Kidney epithelial cell (primary cell): ENCODE data around the gene CPPED1. TPM values are rescaled to one million over a fixed set of nuclear protein-coding genes. Genes with fewer than 3 reads are reported as not detected.

Source experiments
- DNase-seq: peaks from one replicate; pipeline ENCODE4 v3.0.0-alpha.2; 2010; ENCODE audit warnings: low read depth
- H3K27me3 ChIP-seq: 2 replicates; pipeline ENCODE4 v1.6.0; 2011; ENCODE audit warnings: low read length; ENCODE audit not compliant: control insufficient read depth, insufficient read depth
- H3K36me3 ChIP-seq: 2 replicates; pipeline ENCODE4 v1.5.1; 2011; ENCODE audit warnings: low read length; ENCODE audit not compliant: control insufficient read depth, insufficient read depth
- H3K4me3 ChIP-seq: 2 replicates; pipeline ENCODE4 v1.5.1; 2011; ENCODE audit warnings: low read depth, mild to moderate bottlenecking, control low read depth, low read length
- CTCF ChIP-seq: IDR thresholded peaks from 2 replicates; pipeline ENCODE4 v1.5.1; 2011; ENCODE audit warnings: mild to moderate bottlenecking, moderate library complexity, low read length, control low read depth, inconsistent platforms; ENCODE audit not compliant: insufficient read depth, poor library complexity, severe bottlenecking
- total RNA-seq: library from RNA; depleted of rRNA; stranded (reverse); fragments of >200 nt; gene quantifications from 2 replicates; pipeline ENCODE4 v1.2.3, GENCODE V29; 2015

Gene CPPED1
- total RNA-seq, 1 donor from 2014 or later = 25.3 TPM

- H3K36me3 ChIP-seq = no peaks in the 10 kb centered on the region
- no peak overlapping the region for H3K4me3 ChIP-seq
- no peak for DNase-seq
- H3K27me3 ChIP-seq = no peaks in the 10 kb centered on the region
- TF ChIP-seq CTCF = no peak
Measured at GRCh38 chr16:12760819-12761611, 42.7 kb downstream of the CPPED1 start.

- no peaks in the 10 kb centered on the region for H3K27me3 ChIP-seq
Measured at GRCh38 chr16:12758670-12759558, 44.8 kb downstream of the CPPED1 start.

GRCh38 chr16:12758031-12758669 is 45.5 kb downstream of the CPPED1 start:
- DNase-seq = no peak
- Histone ChIP-seq H3K4me3 (no peak overlapping the region), H3K27me3 (no peaks in the 10 kb centered on the region), H3K36me3 (no peaks in the 10 kb centered on the region)
- no peak for TF ChIP-seq CTCF

More at GRCh38 chr16:12758670-12759558, 44.8 kb downstream of the CPPED1 start:
- Histone ChIP-seq H3K4me3 (no peak overlapping the region), H3K36me3 (no peaks in the 10 kb centered on the region)
- TF ChIP-seq CTCF = no peak
- no peak for DNase-seq

- no peak for TF ChIP-seq CTCF
- H3K36me3 ChIP-seq = no peaks in the 10 kb centered on the region
- no peak for DNase-seq
- no peaks in the 10 kb centered on the region for H3K27me3 ChIP-seq
- H3K4me3 ChIP-seq = no peak overlapping the region
Measured at GRCh38 chr16:12757546-12757945, 46.1 kb downstream of the CPPED1 start.

GRCh38 chr16:12754824-12755543 is 48.7 kb downstream of the CPPED1 start:
- TF ChIP-seq CTCF = no peak
- H3K27me3 ChIP-seq = no peaks in the 10 kb centered on the region
- no peaks in the 10 kb centered on the region for H3K36me3 ChIP-seq
- DNase-seq = no peak
- no peak overlapping the region for H3K4me3 ChIP-seq
